NOMO-1 (cell line): ENCODE measurements around the gene IRAK1BP1.
"Not testable (repeated sequence)": the region's sequence is repeated elsewhere in the genome, so short reads cannot be mapped to it uniquely, and the experiment has no call there.

ENCODE experiments used
- DNase-seq, 2 experiments: peaks; one replicate each; lab custom pipeline; 2025; ENCODE audit not compliant: unreplicated experiment in 2 of 2; lab: John Stamatoyannopoulos, UW

Gene IRAK1BP1

GRCh38 chr6:78867370-78868040 lies at the start of gene IRAK1BP1:
IRAK1BP1 (plus strand) TSS chr6:78867551; CDS start chr6:78867577, 26 bp downstream.
- DNase-seq = peak; percentile 79 to 86

GRCh38 chr6:78824045-78824444 lies 43.3 kb upstream of the IRAK1BP1 start:
- no peak for DNase-seq

- no peak for DNase-seq
These were observed 37.9 kb upstream of the IRAK1BP1 start for GRCh38 chr6:78829407-78829806.

GRCh38 chr6:78830805-78831204 lies 36.5 kb upstream of the IRAK1BP1 start:
- no peak for DNase-seq

GRCh38 chr6:78831492-78831891 lies 35.9 kb upstream of the IRAK1BP1 start:
- DNase-seq = no peak

GRCh38 chr6:78832091-78832808 lies 35.1 kb upstream of the IRAK1BP1 start:
- DNase-seq = no peak

- DNase-seq = no peak
These were observed 31.5 kb upstream of the IRAK1BP1 start for GRCh38 chr6:78835817-78836216.

GRCh38 chr6:78836598-78836997 lies 30.8 kb upstream of the IRAK1BP1 start:
- no peak for DNase-seq

- no peak for DNase-seq
These were observed 26.2 kb upstream of the IRAK1BP1 start for GRCh38 chr6:78841111-78841510.

- no peak for DNase-seq
These were observed 24.4 kb upstream of the IRAK1BP1 start for GRCh38 chr6:78842953-78843352.

GRCh38 chr6:78844899-78845298 lies 22.5 kb upstream of the IRAK1BP1 start:
- DNase-seq = no peak

GRCh38 chr6:78845567-78845966 lies 21.8 kb upstream of the IRAK1BP1 start:
- no peak for DNase-seq

GRCh38 chr6:78850621-78851020 lies 16.7 kb upstream of the IRAK1BP1 start:
- no peak for DNase-seq

- no peak for DNase-seq
These were observed 16.2 kb upstream of the IRAK1BP1 start for GRCh38 chr6:78851156-78851555.

GRCh38 chr6:78854546-78854945 lies 12.8 kb upstream of the IRAK1BP1 start:
- no peak for DNase-seq

GRCh38 chr6:78858339-78858938 lies 8.9 kb upstream of the IRAK1BP1 start:
- DNase-seq = not testable (repeated sequence)

GRCh38 chr6:78861509-78861908 lies 5.8 kb upstream of the IRAK1BP1 start:
- peak in 1 of 2 experiments; percentile 11 for DNase-seq

- DNase-seq = no peak
These were observed 3.8 kb upstream of the IRAK1BP1 start for GRCh38 chr6:78863576-78863975.

GRCh38 chr6:78864957-78865356 lies 2.4 kb upstream of the IRAK1BP1 start:
- no peak for DNase-seq

- peak; percentile 57 to 66 for DNase-seq
These were observed 356 bp upstream of the IRAK1BP1 start for GRCh38 chr6:78867020-78867369.

GRCh38 chr6:78868116-78868515 lies 765 bp downstream of the IRAK1BP1 start:
- no peak for DNase-seq

- no peak for DNase-seq
These were observed 8.2 kb downstream of the IRAK1BP1 start for GRCh38 chr6:78875505-78875904.
